ENCODE data around the gene NR3C2.

Gene NR3C2

GRCh38 chr4:148041606-148042329, 400.4 kb downstream of the NR3C2 start:
- TF ChIP-seq, protein P1, sequence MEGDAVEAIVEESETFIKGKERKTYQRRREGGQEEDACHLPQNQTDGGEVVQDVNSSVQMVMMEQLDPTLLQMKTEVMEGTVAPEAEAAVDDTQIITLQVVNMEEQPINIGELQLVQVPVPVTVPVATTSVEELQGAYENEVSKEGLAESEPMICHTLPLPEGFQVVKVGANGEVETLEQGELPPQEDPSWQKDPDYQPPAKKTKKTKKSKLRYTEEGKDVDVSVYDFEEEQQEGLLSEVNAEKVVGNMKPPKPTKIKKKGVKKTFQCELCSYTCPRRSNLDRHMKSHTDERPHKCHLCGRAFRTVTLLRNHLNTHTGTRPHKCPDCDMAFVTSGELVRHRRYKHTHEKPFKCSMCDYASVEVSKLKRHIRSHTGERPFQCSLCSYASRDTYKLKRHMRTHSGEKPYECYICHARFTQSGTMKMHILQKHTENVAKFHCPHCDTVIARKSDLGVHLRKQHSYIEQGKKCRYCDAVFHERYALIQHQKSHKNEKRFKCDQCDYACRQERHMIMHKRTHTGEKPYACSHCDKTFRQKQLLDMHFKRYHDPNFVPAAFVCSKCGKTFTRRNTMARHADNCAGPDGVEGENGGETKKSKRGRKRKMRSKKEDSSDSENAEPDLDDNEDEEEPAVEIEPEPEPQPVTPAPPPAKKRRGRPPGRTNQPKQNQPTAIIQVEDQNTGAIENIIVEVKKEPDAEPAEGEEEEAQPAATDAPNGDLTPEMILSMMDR (IDR thresholded peaks at IDR 0.05; ENCODE audit: borderline replicate concordance, extremely low read depth, low read length, poor library complexity, severe bottlenecking) = no peak
- TF ChIP-seq EZH2 (IDR thresholded peaks at IDR 0.05; ENCODE audit: borderline replicate concordance, low read depth, low read length, severe bottlenecking) = no peak
- Histone ChIP-seq H3K79me2 (ENCODE audit: insufficient read depth, low read length) (no peaks in the 10 kb centered on the region), H3K4me1 (ENCODE audit: insufficient read depth, low read length) (no peaks in the 10 kb centered on the region), H3K4me2 (ENCODE audit: insufficient read depth, low read length) (no peak overlapping the region), H3K9ac (ENCODE audit: low read depth, low read length) (no peak overlapping the region), H4K20me1 (ENCODE audit: insufficient read depth, low read length) (no peaks in the 10 kb centered on the region), H3K4me3 (ENCODE audit: low read depth in 1 of 2, low read length in 2 of 2) (no peak overlapping the region), H2AFZ (ENCODE audit: low read depth, low read length) (no peak overlapping the region), H3K27me3 (ENCODE audit: insufficient read depth, low read length, poor library complexity) (no peaks in the 10 kb centered on the region), H3K36me3 (ENCODE audit: insufficient read depth, low read length) (no peaks in the 10 kb centered on the region), H3K27ac (ENCODE audit: low read length) (no peak overlapping the region), H3K9me3 (ENCODE audit: insufficient read depth, low read length, severe bottlenecking) (no peaks in the 10 kb centered on the region)
- ATAC-seq (ENCODE audit: insufficient read depth, low read depth) (no peak), DNase-seq (no peak)

DNA sequence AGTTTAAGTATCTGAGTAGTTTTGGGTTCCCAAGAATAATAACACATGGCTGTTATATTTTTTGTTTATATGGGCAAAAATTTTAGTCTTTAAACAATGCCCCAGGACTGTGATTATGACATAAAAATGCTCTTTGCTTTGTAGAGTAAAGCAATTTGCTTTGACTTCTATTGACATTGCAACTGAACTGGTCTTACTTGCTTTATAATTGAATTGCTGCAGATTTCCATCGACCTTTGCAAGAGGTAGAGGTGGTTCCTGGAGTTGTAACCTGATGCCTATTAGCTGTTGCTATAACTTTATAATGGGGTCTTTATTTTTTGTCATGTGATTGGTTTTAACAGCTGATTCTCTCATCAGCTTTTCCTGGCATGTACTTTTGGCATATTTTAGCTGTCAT, 407.4 kb downstream of the NR3C2 start:
- no peak overlapping the region for H3K4me2 ChIP-seq (ENCODE audit: insufficient read depth, low read length)
- H4K20me1 ChIP-seq (ENCODE audit: insufficient read depth, low read length) = no peaks in the 10 kb centered on the region
- TF ChIP-seq, protein P1 (IDR thresholded peaks at IDR 0.05; ENCODE audit: borderline replicate concordance, extremely low read depth, low read length, poor library complexity, severe bottlenecking) = no peak
- TF ChIP-seq EZH2 (IDR thresholded peaks at IDR 0.05; ENCODE audit: borderline replicate concordance, low read depth, low read length, severe bottlenecking) = no peak
- DNase-seq (no peak), ATAC-seq (ENCODE audit: insufficient read depth, low read depth) (no peak)
- no peak overlapping the region for H3K9ac ChIP-seq (ENCODE audit: low read depth, low read length)
- H3K4me3 ChIP-seq (ENCODE audit: low read depth in 1 of 2, low read length in 2 of 2) = no peak overlapping the region
- H3K9me3 ChIP-seq (ENCODE audit: insufficient read depth, low read length, severe bottlenecking) = no peaks in the 10 kb centered on the region
- no peaks in the 10 kb centered on the region for H3K27me3 ChIP-seq (ENCODE audit: insufficient read depth, low read length, poor library complexity)
- no peaks in the 10 kb centered on the region for H3K36me3 ChIP-seq (ENCODE audit: insufficient read depth, low read length)
- H3K27ac ChIP-seq (ENCODE audit: low read length) = no peak overlapping the region
- H2AFZ ChIP-seq (ENCODE audit: low read depth, low read length) = no peak overlapping the region
- H3K79me2 ChIP-seq (ENCODE audit: insufficient read depth, low read length) = no peaks in the 10 kb centered on the region
- no peaks in the 10 kb centered on the region for H3K4me1 ChIP-seq (ENCODE audit: insufficient read depth, low read length)

DNA sequence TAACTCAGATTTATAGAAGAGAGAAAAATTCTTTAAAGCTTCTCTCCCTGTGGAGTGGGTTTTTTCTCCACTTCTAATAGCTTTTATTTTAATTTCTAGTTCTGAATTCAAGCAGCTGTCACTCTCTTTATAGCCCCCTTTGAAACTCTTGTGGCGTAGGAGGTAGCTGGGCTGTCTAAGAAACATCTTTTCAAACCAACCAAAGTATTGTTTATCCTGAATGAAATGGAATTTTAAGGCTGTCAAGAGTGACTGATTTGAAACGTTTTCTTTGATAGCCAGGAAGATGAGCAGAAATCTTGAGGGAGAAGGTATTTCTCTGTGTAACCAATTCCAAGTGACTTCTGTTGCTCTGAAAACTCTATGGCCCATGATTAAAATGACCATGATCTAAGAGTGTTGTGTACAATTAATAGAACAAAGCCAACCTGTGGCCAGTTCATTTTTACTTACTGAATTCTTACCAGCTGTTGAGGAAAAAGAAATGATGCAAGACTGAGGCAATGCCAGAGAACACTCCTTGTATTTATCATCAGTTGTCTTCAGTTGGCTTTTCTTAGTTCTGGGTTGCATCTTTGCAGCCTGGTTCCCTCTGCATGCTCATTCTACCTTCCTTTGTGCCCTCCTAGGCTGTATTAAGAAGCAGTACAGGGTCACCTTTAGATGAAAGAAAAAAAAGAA, 411.9 kb downstream of the NR3C2 start:
- Histone ChIP-seq H2AFZ (ENCODE audit: low read depth, low read length) (no peak overlapping the region), H4K20me1 (ENCODE audit: insufficient read depth, low read length) (no peaks in the 10 kb centered on the region), H3K36me3 (ENCODE audit: insufficient read depth, low read length) (no peaks in the 10 kb centered on the region), H3K9ac (ENCODE audit: low read depth, low read length) (no peak overlapping the region), H3K4me1 (ENCODE audit: insufficient read depth, low read length) (no peaks in the 10 kb centered on the region), H3K9me3 (ENCODE audit: insufficient read depth, low read length, severe bottlenecking) (no peaks in the 10 kb centered on the region), H3K4me2 (ENCODE audit: insufficient read depth, low read length) (no peak overlapping the region), H3K4me3 (ENCODE audit: low read depth in 1 of 2, low read length in 2 of 2) (no peak overlapping the region), H3K27ac (ENCODE audit: low read length) (no peak overlapping the region), H3K79me2 (ENCODE audit: insufficient read depth, low read length) (no peaks in the 10 kb centered on the region), H3K27me3 (ENCODE audit: insufficient read depth, low read length, poor library complexity) (no peaks in the 10 kb centered on the region)
- no peak for TF ChIP-seq EZH2 (IDR thresholded peaks at IDR 0.05; ENCODE audit: borderline replicate concordance, low read depth, low read length, severe bottlenecking)
- TF ChIP-seq, protein P1 (IDR thresholded peaks at IDR 0.05; ENCODE audit: borderline replicate concordance, extremely low read depth, low read length, poor library complexity, severe bottlenecking) = no peak
- ATAC-seq (ENCODE audit: insufficient read depth, low read depth) (no peak), DNase-seq (no peak)
